K562 (cell line): Measurements from ENCODE around the gene SHISA6. TPM values are rescaled to one million over a fixed set of nuclear protein-coding genes. Genes with fewer than 3 reads are reported as not detected.

Source experiments
- ATAC-seq: fragments of 200-7000 bp; cut with Tn5 transposase; 3 replicates; pipeline ENCODE4 v1.9.1; 2020; ENCODE audit warnings: moderate library complexity
- BruUV-seq: library from RNA; stranded (reverse); fragments of 400-500 nt; replicated peaks from 2 replicates; lab custom pipeline; 2021; lab: Mats Ljungman, UMichigan
- CTCF ChIA-PET: fragments of 300-600 bp; formaldehyde crosslinking; extraction: SDS; loops from one replicate; lab custom pipeline; 2021; ENCODE audit warnings: low intra/inter-chr PET ratio; lab: Yijun Ruan, JAX
- POLR2A ChIA-PET: fragments of 300-600, 350-650 bp; sonication (Branson Sonifier 250); formaldehyde crosslinking; extraction: SDS; loops from one replicate; lab custom pipeline; 2021; ENCODE audit warnings: antibody characterized with exemption, inconsistent platforms; lab: Yijun Ruan, JAX
- DNase-seq, 4 experiments: peaks; one replicate each; pipeline versions ENCODE4 v3.0.0 to v3.0.0-alpha.2; 2011 to 2018; ENCODE audit warnings: low spot score in 3 of 4, mixed read lengths in 3 of 4; ENCODE audit errors: extremely low read depth in 1 of 4
- FAIRE-seq: peaks from 2 replicates; lab custom pipeline; 2011; peaks lifted over from hg19 to GRCh38; lab: Jason Lieb, UNC
- H2AFZ ChIP-seq: 2 replicates; pipeline ENCODE4 v1.6.0; 2011; ENCODE audit warnings: low read depth, low read length, control low read depth, inconsistent platforms
- H3K27ac ChIP-seq: fragments of 200-600 bp; 3 replicates; pipeline ENCODE4 v1.8.0; 2011; ENCODE audit warnings: low read depth, mild to moderate bottlenecking, control low read depth, inconsistent platforms, low read length, moderate library complexity, mixed read lengths; ENCODE audit errors: extremely low read depth
- H3K27me3 ChIP-seq, 2 experiments: fragments of 300-600 bp in 1 of 2; 2 replicates in 1 of 2; 3 replicates in 1 of 2; pipeline versions ENCODE4 v1.6.0 to v1.8.0; 2011; ENCODE audit warnings: inconsistent platforms in 2 of 2, low read length in 2 of 2, mild to moderate bottlenecking in 1 of 2, mixed read lengths in 1 of 2, moderate library complexity in 1 of 2; ENCODE audit not compliant: control insufficient read depth in 2 of 2, insufficient read depth in 2 of 2
- H3K36me3 ChIP-seq: fragments of 300-600 bp; 3 replicates; pipeline ENCODE4 v1.8.0; 2011; ENCODE audit warnings: mild to moderate bottlenecking, low read length, inconsistent platforms; ENCODE audit not compliant: control insufficient read depth, insufficient read depth
- H3K4me1 ChIP-seq, 2 experiments: fragments of 200-600 bp in 1 of 2; replicated peaks in 1 of 2; 2 replicates in 1 of 2; 3 replicates in 1 of 2; pipeline versions ENCODE4 v1.5.1 to v1.8.0; 2011; ENCODE audit warnings: inconsistent platforms in 2 of 2, low read length in 2 of 2, mild to moderate bottlenecking in 1 of 2, mixed read lengths in 1 of 2, moderate library complexity in 1 of 2; ENCODE audit not compliant: control insufficient read depth in 2 of 2, insufficient read depth in 2 of 2
- H3K4me2 ChIP-seq: 2 replicates; pipeline ENCODE4 v1.6.1; 2011; ENCODE audit warnings: low read length, control low read depth, inconsistent platforms, mixed read lengths; ENCODE audit not compliant: insufficient read depth
- H3K4me3 ChIP-seq: fragments of 200-600 bp; sonication (generic), shearing (Covaris generic); 2 replicates; pipeline ENCODE4 v1.5.1; 2016; ENCODE audit warnings: control low read depth, inconsistent platforms
- H3K79me2 ChIP-seq: fragments of 200-600 bp; 3 replicates; pipeline ENCODE4 v1.8.0; 2011; ENCODE audit warnings: low read length, inconsistent platforms; ENCODE audit not compliant: control insufficient read depth, insufficient read depth
- H3K9ac ChIP-seq, 2 experiments: 2 replicates each; pipeline versions ENCODE4 v1.6.0 to v1.6.1; 2011; ENCODE audit warnings: low read depth in 2 of 2, low read length in 2 of 2, control low read depth in 1 of 2, inconsistent platforms in 1 of 2, mild to moderate bottlenecking in 1 of 2, mixed read lengths in 1 of 2; ENCODE audit not compliant: insufficient read depth in 1 of 2
- H3K9me1 ChIP-seq: one replicate; pipeline ENCODE4 v1.6.0; 2011; ENCODE audit warnings: inconsistent platforms, mild to moderate bottlenecking, low read length, moderate library complexity; ENCODE audit not compliant: control insufficient read depth, insufficient read depth
- H3K9me3 ChIP-seq: replicated peaks from 2 replicates; pipeline ENCODE4 v1.5.1; 2011; ENCODE audit warnings: low read depth, low read length, inconsistent platforms; ENCODE audit not compliant: control insufficient read depth, insufficient read depth
- H4K20me1 ChIP-seq: replicated peaks from 2 replicates; pipeline ENCODE4 v1.6.1; 2011; ENCODE audit warnings: low read length, inconsistent platforms, mixed read lengths; ENCODE audit not compliant: control insufficient read depth, insufficient read depth
- BDP1 ChIP-seq: IDR thresholded peaks from 3 replicates; pipeline ENCODE4 v1.6.1; 2011; ENCODE audit not compliant: insufficient read length, insufficient read depth
- FOSL1 ChIP-seq: fragments of 200-800 bp; sonication (Bioruptor generic); conservative IDR thresholded peaks from 2 replicates; pipeline ENCODE4 v1.6.1; 2016; ENCODE audit warnings: missing genetic modification characterization, missing compliant biosample characterization
- MCM7 ChIP-seq, 2 experiments: fragments of 450-650 bp; IDR thresholded peaks; 2 replicates each; pipeline ENCODE4 v1.6.1; 2016 to 2018
- RBM39 ChIP-seq: fragments of 200-400 bp; formaldehyde crosslinking; optimal IDR thresholded peaks from 2 replicates; pipeline ENCODE3; 2018; ENCODE audit warnings: low read depth, low read length
- SRSF3 ChIP-seq: fragments of 200-400 bp; formaldehyde crosslinking; IDR thresholded peaks from 2 replicates; pipeline ENCODE4 v1.6.1; 2016; ENCODE audit warnings: mild to moderate bottlenecking, low read length, moderate library complexity; ENCODE audit not compliant: insufficient read depth
- ZNF197 ChIP-seq: fragments of 200-800 bp; sonication (Bioruptor generic); IDR thresholded peaks from 2 replicates; pipeline ENCODE4 v1.6.1; 2016; ENCODE audit warnings: low read depth, missing genetic modification characterization, missing compliant biosample characterization
- WGBS: fragments of 100-300 bp; shearing (Covaris generic); methylation state at CpG from one replicate; pipeline ENCODE4 v1.1.6; 2016; ENCODE audit warnings: low coverage, mixed read lengths; ENCODE audit not compliant: insufficient coverage; ENCODE audit errors: missing lambda C conversion rate; 5-methylcytosine and 5-hydroxymethylcytosine counted together
- in situ Hi-C: fragments of 300-500 bp; cut with MboI; formaldehyde crosslinking; loops from 4 replicates; pipeline ENCODE4 v1.15.0; 2018; ENCODE audit warnings: inconsistent platforms, mixed read lengths
- intact Hi-C: fragments of 100-400 bp; cut with micrococcal nuclease; formaldehyde crosslinking; loops from 2 replicates; pipeline ENCODE4 v1.14.2; 2022
- polyA plus RNA-seq, 8 experiments: library from polyadenylated mRNA; depleted of rRNA in 4 of 8; stranded (reverse) in 5 of 8; unstranded in 3 of 8; fragments of >200 nt; fragmentation: Nextera tagmentation in 2 of 8; fragmentation: Illumina TruSeq in 1 of 8; extraction: Ambion mirVana in 2 of 8; extraction: Trizol in 1 of 8; gene quantifications; 2 replicates each; pipeline versions ENCODE4 v1.2.1 to v1.2.3, GENCODE V29; 2011 to 2014; ENCODE audit warnings: inconsistent platforms in 1 of 8, missing spikeins in 1 of 8
- total RNA-seq, 7 experiments: library from RNA; depleted of rRNA in 6 of 7; stranded (reverse); fragments of >200 nt in 6 of 7; fragmentation: Illumina TruSeq in 2 of 7; extraction: Trizol in 2 of 7; gene quantifications; 2 replicates each; pipeline versions ENCODE4 v1.2.1 to v1.2.3, GENCODE V29; 2011 to 2021; ENCODE audit warnings: low replicate concordance in 1 of 7

Gene SHISA6
- total and polyA plus RNA-seq, 9 of the 15 experiments (the other 6 are each of a cell fraction or from before 2014, with no cell fraction given): not detected

GRCh38 chr17:11384131-11384530, 143.1 kb downstream of the SHISA6 start:
- intact Hi-C loops (no loop called here), in situ Hi-C loops (no loop called here)
- Histone ChIP-seq H3K9ac (no peak overlapping the region), H3K9me3 (no peaks in the 10 kb centered on the region), H3K27ac (no peak overlapping the region), H2AFZ (no peak overlapping the region), H3K4me2 (no peak overlapping the region), H4K20me1 (no peaks in the 10 kb centered on the region), H3K4me3 (no peak overlapping the region), H3K9me1 (no peaks in the 10 kb centered on the region), H3K4me1 (no peaks in the 10 kb centered on the region), H3K27me3 (no peaks in the 10 kb centered on the region), H3K79me2 (no peaks in the 10 kb centered on the region), H3K36me3 (no peaks in the 10 kb centered on the region)
- ATAC-seq (no peak), FAIRE-seq (no peak), DNase-seq (no peak)
- CTCF ChIA-PET: no interaction called here
- no peak for TF ChIP-seq RBM39
- TF ChIP-seq BDP1: no peak
- TF ChIP-seq SRSF3: no peak
- no peak for TF ChIP-seq ZNF197 (CRISPR knock-in tag)
- TF ChIP-seq FOSL1 (tag): no peak
- no peak for TF ChIP-seq MCM7 (IDR thresholded peaks at IDR 0.05)
- 0% methylated on average over 2 of the region's 3 CpGs for WGBS
- POLR2A ChIA-PET: no interaction called here
- BruUV-seq: no TSS peak

GRCh38 chr17:11387610-11388009, 146.6 kb downstream of the SHISA6 start:
- ChIA-PET POLR2A (no interaction called here), CTCF (no interaction called here)
- FAIRE-seq (no peak), DNase-seq (no peak), ATAC-seq (no peak)
- no peak overlapping the region for H2AFZ ChIP-seq
- WGBS: 13% methylated on average over 2 of the region's 2 CpGs
- in situ Hi-C loops (no loop called here), intact Hi-C loops (no loop called here)
- H3K9me3 ChIP-seq: no peaks in the 10 kb centered on the region
- no peak overlapping the region for H3K9ac ChIP-seq
- no peaks in the 10 kb centered on the region for H4K20me1 ChIP-seq
- H3K9me1 ChIP-seq: no peaks in the 10 kb centered on the region
- no TSS peak for BruUV-seq
- no peak overlapping the region for H3K27ac ChIP-seq
- no peaks in the 10 kb centered on the region for H3K4me1 ChIP-seq
- no peak overlapping the region for H3K4me3 ChIP-seq
- H3K4me2 ChIP-seq: no peak overlapping the region
- H3K27me3 ChIP-seq: no peaks in the 10 kb centered on the region
- no peaks in the 10 kb centered on the region for H3K79me2 ChIP-seq
- H3K36me3 ChIP-seq: no peaks in the 10 kb centered on the region
